Sigmoid colon (tissue), 4 donors: ENCODE results near the gene MORN1.

Source experiments
- EP300 ChIP-seq, 4 donors: sonication (generic); formaldehyde crosslinking; IDR thresholded peaks; one replicate each; pipeline ENCODE4 v1.6.1; 2017; ENCODE audit warnings: antibody characterized with exemption in 4 of 4
- POLR2A ChIP-seq, 2 donors: fragments of 450-650 bp; IDR thresholded peaks; one replicate each; pipeline ENCODE4 v1.6.1; 2016; ENCODE audit warnings: antibody characterized with exemption in 2 of 2, mild to moderate bottlenecking in 2 of 2, moderate library complexity in 2 of 2
- TF ChIP-seq, protein P1 (sequence below), 4 experiments: fragments of 450-650 bp in 3 of 4; fragments of 200-600 bp in 1 of 4; IDR thresholded peaks; one replicate each; pipeline ENCODE4 v1.5.1; 2016 to 2019; ENCODE audit warnings: antibody characterized with exemption in 4 of 4, mild to moderate bottlenecking in 3 of 4, moderate library complexity in 2 of 4

DNA sequence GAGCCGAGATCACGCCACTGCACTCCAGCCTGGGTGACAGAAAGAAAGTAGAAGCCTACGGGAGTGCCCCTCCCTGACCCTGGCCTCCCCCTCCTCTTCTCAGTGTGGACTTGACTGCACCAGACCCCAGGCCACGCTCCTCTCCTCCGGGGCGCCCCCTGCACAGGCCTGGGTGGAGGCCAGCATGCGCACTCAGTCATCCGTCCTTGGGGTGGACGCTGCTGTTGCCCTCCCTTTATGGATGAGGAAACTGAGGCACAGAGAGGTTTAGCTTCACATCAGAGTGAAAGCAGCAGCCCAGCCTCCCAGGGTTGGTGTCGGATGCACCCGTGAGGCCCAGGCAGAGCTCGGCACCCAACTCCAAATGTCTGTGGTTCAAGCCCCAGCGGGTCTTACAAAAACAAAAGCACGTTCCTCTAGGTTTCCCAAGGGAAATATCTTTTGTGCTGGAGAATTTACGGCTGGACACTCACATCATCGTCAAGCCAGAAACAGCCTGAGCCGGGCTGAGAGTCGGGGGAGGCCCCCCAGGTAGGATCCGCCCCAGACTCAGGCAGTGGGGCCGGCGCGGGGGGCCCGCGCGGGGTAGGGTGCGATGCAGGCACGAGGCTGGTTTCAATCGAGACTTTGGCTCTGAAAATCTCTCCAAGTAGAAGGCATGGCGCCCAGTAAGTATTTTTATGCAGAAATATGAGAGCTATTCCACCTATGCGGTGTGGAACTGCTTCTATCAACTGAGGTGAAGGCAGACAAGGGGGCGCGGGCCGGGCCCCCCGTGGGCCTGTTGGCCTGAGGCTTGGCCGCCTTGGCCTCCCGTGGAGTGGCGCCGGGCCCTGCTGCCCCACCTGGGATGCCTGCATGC, 36.6 kb downstream of the MORN1 start:
- TF ChIP-seq POLR2A (IDR thresholded peaks at IDR 0.05) (no peak), EP300 (IDR thresholded peaks at IDR 0.05) (no peak)
- TF ChIP-seq, protein P1, sequence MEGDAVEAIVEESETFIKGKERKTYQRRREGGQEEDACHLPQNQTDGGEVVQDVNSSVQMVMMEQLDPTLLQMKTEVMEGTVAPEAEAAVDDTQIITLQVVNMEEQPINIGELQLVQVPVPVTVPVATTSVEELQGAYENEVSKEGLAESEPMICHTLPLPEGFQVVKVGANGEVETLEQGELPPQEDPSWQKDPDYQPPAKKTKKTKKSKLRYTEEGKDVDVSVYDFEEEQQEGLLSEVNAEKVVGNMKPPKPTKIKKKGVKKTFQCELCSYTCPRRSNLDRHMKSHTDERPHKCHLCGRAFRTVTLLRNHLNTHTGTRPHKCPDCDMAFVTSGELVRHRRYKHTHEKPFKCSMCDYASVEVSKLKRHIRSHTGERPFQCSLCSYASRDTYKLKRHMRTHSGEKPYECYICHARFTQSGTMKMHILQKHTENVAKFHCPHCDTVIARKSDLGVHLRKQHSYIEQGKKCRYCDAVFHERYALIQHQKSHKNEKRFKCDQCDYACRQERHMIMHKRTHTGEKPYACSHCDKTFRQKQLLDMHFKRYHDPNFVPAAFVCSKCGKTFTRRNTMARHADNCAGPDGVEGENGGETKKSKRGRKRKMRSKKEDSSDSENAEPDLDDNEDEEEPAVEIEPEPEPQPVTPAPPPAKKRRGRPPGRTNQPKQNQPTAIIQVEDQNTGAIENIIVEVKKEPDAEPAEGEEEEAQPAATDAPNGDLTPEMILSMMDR (IDR thresholded peaks at IDR 0.05): no peak
